CD14-positive monocyte (primary cell): ENCODE data around the gene PPP1R13L. TPM values are rescaled to one million over a fixed set of nuclear protein-coding genes. Genes with fewer than 3 reads are reported as not detected.

ENCODE experiments used
- DNase-seq, 3 donors: peaks; one replicate each; pipeline ENCODE4 v3.0.0-alpha.2; 2011 to 2022
- H2AFZ ChIP-seq: 2 replicates; pipeline ENCODE4 v1.6.0; 2012; ENCODE audit warnings: mild to moderate bottlenecking, low read depth, low read length, inconsistent platforms; ENCODE audit not compliant: insufficient read depth, poor library complexity, severe bottlenecking
- H3K27ac ChIP-seq, 2 donors: 1 replicate in 1 of 2; 2 replicates in 1 of 2; pipeline ENCODE4 v1.5.1; 2012 to 2013; ENCODE audit warnings: low read length in 2 of 2, control low read depth in 1 of 2, inconsistent platforms in 1 of 2, low read depth in 1 of 2, mild to moderate bottlenecking in 1 of 2
- H3K27me3 ChIP-seq, 2 donors: one replicate each; pipeline versions ENCODE4 v1.6.0 to v1.6.1; 2011 to 2013; ENCODE audit warnings: low read length in 2 of 2; ENCODE audit not compliant: control insufficient read depth in 2 of 2, insufficient read depth in 2 of 2
- H3K36me3 ChIP-seq, 2 donors: replicated peaks in 1 of 2; 1 replicate in 1 of 2; 2 replicates in 1 of 2; pipeline versions ENCODE4 v1.5.1 to v1.6.1; 2012 to 2013; ENCODE audit warnings: low read length in 2 of 2, control low read depth in 1 of 2, inconsistent platforms in 1 of 2, mild to moderate bottlenecking in 1 of 2; ENCODE audit not compliant: insufficient read depth in 2 of 2, control insufficient read depth in 1 of 2
- H3K4me1 ChIP-seq, 2 donors: 1 replicate in 1 of 2; 2 replicates in 1 of 2; pipeline versions ENCODE4 v1.5.1 to v1.6.1; 2012 to 2013; ENCODE audit warnings: low read length in 2 of 2, control low read depth in 1 of 2, inconsistent platforms in 1 of 2, mild to moderate bottlenecking in 1 of 2, moderate library complexity in 1 of 2; ENCODE audit not compliant: insufficient read depth in 2 of 2, control insufficient read depth in 1 of 2
- H3K4me2 ChIP-seq: replicated peaks from 2 replicates; pipeline ENCODE3; 2012; ENCODE audit warnings: low read length, moderate library complexity, mild to moderate bottlenecking; ENCODE audit not compliant: poor library complexity, severe bottlenecking; ENCODE audit errors: extremely low read depth
- H3K4me3 ChIP-seq, 3 experiments: fragments of 200-600 bp in 1 of 3; sonication (generic) in 1 of 3; replicated peaks in 1 of 3; 1 replicate in 2 of 3; 2 replicates in 1 of 3; pipeline ENCODE4 v1.5.1; 2011 to 2013; ENCODE audit warnings: low read length in 3 of 3, mild to moderate bottlenecking in 3 of 3, control low read depth in 2 of 3, low read depth in 2 of 3, inconsistent platforms in 1 of 3, moderate library complexity in 1 of 3
- H3K79me2 ChIP-seq: 2 replicates; pipeline ENCODE4 v1.6.0; 2012; ENCODE audit warnings: mild to moderate bottlenecking, control low read depth, inconsistent platforms, low read length, moderate library complexity; ENCODE audit not compliant: insufficient read depth
- H3K9ac ChIP-seq: 2 replicates; pipeline ENCODE4 v1.6.0; 2017; ENCODE audit warnings: low read length, mild to moderate bottlenecking; ENCODE audit not compliant: insufficient read depth, poor library complexity, severe bottlenecking
- H3K9me3 ChIP-seq, 2 donors: replicated peaks in 1 of 2; 1 replicate in 1 of 2; 2 replicates in 1 of 2; pipeline versions ENCODE4 v1.5.1 to v1.6.1; 2012 to 2013; ENCODE audit warnings: low read length in 2 of 2, control low read depth in 1 of 2; ENCODE audit not compliant: control insufficient read depth in 1 of 2, insufficient read depth in 1 of 2
- H4K20me1 ChIP-seq: 2 replicates; pipeline ENCODE4 v1.6.0; 2012; ENCODE audit warnings: mild to moderate bottlenecking, low read length, control low read depth, moderate library complexity; ENCODE audit not compliant: insufficient read depth
- H3K27ac Mint-ChIP-seq, 7 donors: one replicate each; pipeline ENCODE4 v1.8.0; 2020; ENCODE audit warnings: mild to moderate bottlenecking in 7 of 7, mixed read lengths in 7 of 7, moderate library complexity in 6 of 7, inconsistent platforms in 2 of 7
- H3K27me3 Mint-ChIP-seq, 3 donors: one replicate each; pipeline ENCODE4 v1.8.0; 2021 to 2022; ENCODE audit warnings: low read depth in 3 of 3, mild to moderate bottlenecking in 3 of 3, mixed read lengths in 3 of 3, moderate library complexity in 3 of 3, inconsistent platforms in 1 of 3
- H3K36me3 Mint-ChIP-seq, 2 donors: one replicate each; pipeline ENCODE4 v1.8.0; 2020; ENCODE audit warnings: mixed read lengths in 2 of 2, inconsistent platforms in 1 of 2, mild to moderate bottlenecking in 1 of 2
- H3K4me1 Mint-ChIP-seq: one replicate; pipeline ENCODE4 v1.8.0; 2020; ENCODE audit warnings: mild to moderate bottlenecking, mixed read lengths
- H3K4me3 Mint-ChIP-seq, 2 donors: one replicate each; pipeline ENCODE4 v1.8.0; 2020; ENCODE audit warnings: mild to moderate bottlenecking in 2 of 2, mixed read lengths in 2 of 2, moderate library complexity in 1 of 2
- H3K9me3 Mint-ChIP-seq, 7 donors: one replicate each; pipeline ENCODE4 v1.8.0; 2020 to 2022; ENCODE audit warnings: mixed read lengths in 7 of 7, mild to moderate bottlenecking in 6 of 7, moderate library complexity in 6 of 7, inconsistent platforms in 2 of 7
- WGBS: methylation state at CpG from one replicate; pipeline ENCODE4 v1.1.5; 2013; ENCODE audit warnings: missing lambda C conversion rate; ENCODE audit not compliant: insufficient coverage; 5-methylcytosine and 5-hydroxymethylcytosine counted together
- intact Hi-C, 2 donors: fragments of 100-400 bp; cut with micrococcal nuclease; formaldehyde crosslinking; loops; one replicate each; pipeline versions ENCODE4 v1.15.0 to v1.15.1; 2023
- polyA plus RNA-seq, 3 donors: library from polyadenylated mRNA; depleted of rRNA in 1 of 3; unstranded in 2 of 3; stranded (reverse) in 1 of 3; fragments of 300-500 nt in 2 of 3; fragments of >200 nt in 1 of 3; fragmentation: Illumina TruSeq in 2 of 3; gene quantifications; 1 replicate in 2 of 3; 2 replicates in 1 of 3; pipeline ENCODE4 v1.2.3, GENCODE V29; 2012 to 2021
- TF ChIP-seq, protein P1 (sequence below): fragments of 200-600 bp; IDR thresholded peaks from one replicate; pipeline ENCODE4 v1.8.0; 2022; ENCODE audit warnings: antibody characterized with exemption, mild to moderate bottlenecking

The PPP1R13L gene
- polyA plus RNA-seq, 3 donors: 0.18 to 1.8 (median 0.45) TPM

DNA sequence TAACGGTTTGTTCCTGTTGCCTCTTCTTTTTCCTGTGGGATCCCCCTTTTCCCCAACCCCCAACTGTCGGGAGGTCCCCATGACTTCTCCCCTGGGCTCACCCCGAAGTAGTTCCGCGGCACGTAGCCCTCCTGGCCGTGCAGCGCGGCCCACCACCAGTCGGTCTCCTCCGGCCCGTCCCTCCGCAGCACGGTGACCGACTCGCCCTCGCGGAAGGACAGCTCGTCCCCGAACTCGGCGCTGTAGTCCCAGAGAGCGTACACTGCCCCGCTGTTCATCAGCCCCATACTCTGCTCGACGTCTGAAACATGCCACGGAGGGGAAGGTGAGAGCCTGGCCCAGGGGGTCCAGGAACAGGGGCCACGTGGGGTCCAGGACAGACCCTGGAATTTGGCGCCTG is 22.4 kb downstream of the PPP1R13L start:
- 80% methylated on average over 27 of the region's 29 CpGs for WGBS
- peaks cover 0 to 11% (median 0%) of the 10 kb centered on the region in 7 donors for H3K9me3 Mint-ChIP-seq

DNA sequence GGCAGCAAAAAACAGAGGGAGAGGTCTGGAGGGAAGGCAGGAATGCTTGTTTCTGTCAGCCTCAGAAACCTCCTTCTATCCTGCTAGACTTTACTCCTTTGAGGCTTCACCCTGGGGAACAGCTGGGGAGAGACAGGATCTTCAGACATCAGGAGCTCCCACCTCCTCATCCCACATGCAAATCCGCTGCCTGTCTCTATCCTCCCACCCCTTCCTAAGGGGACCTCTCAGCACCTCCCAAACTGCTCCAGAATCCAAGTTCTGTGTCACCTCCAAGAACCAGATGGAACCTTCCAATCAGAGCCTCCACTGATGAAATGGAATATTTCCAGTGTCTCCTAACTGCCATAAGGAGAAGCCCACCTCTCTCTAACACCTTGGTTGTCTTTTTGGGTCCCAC is 24.8 kb downstream of the PPP1R13L start:
- H3K9me3 ChIP-seq: peaks cover 0 to 3% of the 10 kb centered on the region in 2 donors
- H3K79me2 ChIP-seq: no peaks in the 10 kb centered on the region
- Mint-ChIP-seq H3K9me3 (peaks cover 0 to 5% (median 0%) of the 10 kb centered on the region in 7 donors), H3K4me1 (peaks cover 15% of the 10 kb centered on the region), H3K27me3 (peaks cover 12 to 19% (median 16%) of the 10 kb centered on the region in 3 donors), H3K27ac (peak overlapping the region in 1 of 7 donors; percentile 40), H3K4me3 (no peak overlapping the region), H3K36me3 (no peaks in the 10 kb centered on the region)
- TF ChIP-seq, protein P1, sequence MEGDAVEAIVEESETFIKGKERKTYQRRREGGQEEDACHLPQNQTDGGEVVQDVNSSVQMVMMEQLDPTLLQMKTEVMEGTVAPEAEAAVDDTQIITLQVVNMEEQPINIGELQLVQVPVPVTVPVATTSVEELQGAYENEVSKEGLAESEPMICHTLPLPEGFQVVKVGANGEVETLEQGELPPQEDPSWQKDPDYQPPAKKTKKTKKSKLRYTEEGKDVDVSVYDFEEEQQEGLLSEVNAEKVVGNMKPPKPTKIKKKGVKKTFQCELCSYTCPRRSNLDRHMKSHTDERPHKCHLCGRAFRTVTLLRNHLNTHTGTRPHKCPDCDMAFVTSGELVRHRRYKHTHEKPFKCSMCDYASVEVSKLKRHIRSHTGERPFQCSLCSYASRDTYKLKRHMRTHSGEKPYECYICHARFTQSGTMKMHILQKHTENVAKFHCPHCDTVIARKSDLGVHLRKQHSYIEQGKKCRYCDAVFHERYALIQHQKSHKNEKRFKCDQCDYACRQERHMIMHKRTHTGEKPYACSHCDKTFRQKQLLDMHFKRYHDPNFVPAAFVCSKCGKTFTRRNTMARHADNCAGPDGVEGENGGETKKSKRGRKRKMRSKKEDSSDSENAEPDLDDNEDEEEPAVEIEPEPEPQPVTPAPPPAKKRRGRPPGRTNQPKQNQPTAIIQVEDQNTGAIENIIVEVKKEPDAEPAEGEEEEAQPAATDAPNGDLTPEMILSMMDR: no peak
- peaks cover 3 to 9% of the 10 kb centered on the region in 2 donors for H3K27me3 ChIP-seq
- no peak overlapping the region for H3K4me2 ChIP-seq
- no peak for DNase-seq
- no peak overlapping the region for H3K9ac ChIP-seq
- no peaks in the 10 kb centered on the region for H3K36me3 ChIP-seq
- peaks cover 0 to 14% of the 10 kb centered on the region in 2 donors for H3K4me1 ChIP-seq
- intact Hi-C loops: no loop called here
- H4K20me1 ChIP-seq: no peaks in the 10 kb centered on the region
- H2AFZ ChIP-seq: no peak overlapping the region
- H3K4me3 ChIP-seq: no peak overlapping the region
- H3K27ac ChIP-seq: no peak overlapping the region
- 100% methylated on average over 1 of the region's 1 CpG for WGBS

More for the DNA sequence above, 22.4 kb downstream of the PPP1R13L start:
- TF ChIP-seq, protein P1: no peak
- DNase-seq: no peak
- Histone ChIP-seq H3K27ac (no peak overlapping the region), H3K4me2 (no peak overlapping the region), H3K9ac (no peak overlapping the region), H4K20me1 (no peaks in the 10 kb centered on the region), H3K4me3 (no peak overlapping the region), H3K79me2 (no peaks in the 10 kb centered on the region), H2AFZ (no peak overlapping the region), H3K9me3 (peaks cover 0 to 8% of the 10 kb centered on the region in 2 donors), H3K36me3 (no peaks in the 10 kb centered on the region), H3K27me3 (peaks cover 17 to 30% of the 10 kb centered on the region in 2 donors), H3K4me1 (peaks cover 0 to 21% of the 10 kb centered on the region in 2 donors)
- Mint-ChIP-seq H3K27me3 (peaks cover 36 to 39% (median 36%) of the 10 kb centered on the region in 3 donors), H3K36me3 (no peaks in the 10 kb centered on the region), H3K4me3 (peak overlapping the region in 1 of 2 donors; percentile 48), H3K4me1 (peaks cover 19% of the 10 kb centered on the region), H3K27ac (peak overlapping the region in 1 of 7 donors; percentile 69)
- intact Hi-C loops: no loop called here
